Neuronal stem cell (in vitro differentiated cells): ENCODE results near the gene SEMG1.

Experiments used
- DNase-seq: peaks from one replicate; pipeline ENCODE4 v3.0.0-alpha.2; 2013; ENCODE audit warnings: low spot score
- H2AFZ ChIP-seq: one replicate; pipeline ENCODE4 v1.6.1; 2013; ENCODE audit warnings: mild to moderate bottlenecking, low read length, inconsistent platforms
- H2AK5ac ChIP-seq: 2 replicates; pipeline ENCODE4 v1.6.1; 2013; ENCODE audit warnings: low read depth, mild to moderate bottlenecking, inconsistent platforms, low read length, moderate library complexity, mixed read lengths
- H2BK120ac ChIP-seq: 2 replicates; pipeline ENCODE4 v1.6.1; 2013; ENCODE audit warnings: low read depth, mild to moderate bottlenecking, inconsistent platforms, low read length, moderate library complexity, mixed read lengths
- H2BK12ac ChIP-seq: one replicate; pipeline ENCODE4 v1.6.1; 2013; ENCODE audit warnings: low read length, inconsistent platforms
- H2BK15ac ChIP-seq: 2 replicates; pipeline ENCODE4 v1.6.1; 2013; ENCODE audit warnings: mild to moderate bottlenecking, low read length, inconsistent platforms, mixed read lengths
- H2BK5ac ChIP-seq: one replicate; pipeline ENCODE4 v1.6.1; 2013; ENCODE audit warnings: inconsistent platforms, mild to moderate bottlenecking, low read length, moderate library complexity
- H3K14ac ChIP-seq: one replicate; pipeline ENCODE4 v1.6.1; 2013; ENCODE audit warnings: low read length, inconsistent platforms
- H3K18ac ChIP-seq: 2 replicates; pipeline ENCODE4 v1.6.1; 2013; ENCODE audit warnings: low read length, inconsistent platforms
- H3K23ac ChIP-seq: 2 replicates; pipeline ENCODE4 v1.6.1; 2013; ENCODE audit warnings: low read depth, mild to moderate bottlenecking, mixed read lengths, low read length, inconsistent platforms; ENCODE audit not compliant: poor library complexity
- H3K27ac ChIP-seq: replicated peaks from 3 replicates; pipeline ENCODE4 v1.5.1; 2013; ENCODE audit warnings: low read length, inconsistent platforms
- H3K27me3 ChIP-seq, 3 experiments: 2 replicates each; pipeline ENCODE4 v1.6.1; 2013; ENCODE audit warnings: low read length in 3 of 3, mild to moderate bottlenecking in 2 of 3, inconsistent platforms in 1 of 3, low read depth in 1 of 3, mixed read lengths in 1 of 3, moderate library complexity in 1 of 3; ENCODE audit not compliant: control insufficient read depth in 3 of 3, insufficient read depth in 3 of 3
- H3K36me3 ChIP-seq, 2 donors: replicated peaks in 1 of 2; 2 replicates each; pipeline ENCODE4 v1.6.1; 2013; ENCODE audit warnings: low read length in 2 of 2; ENCODE audit not compliant: control insufficient read depth in 2 of 2, insufficient read depth in 2 of 2
- H3K4ac ChIP-seq: 2 replicates; pipeline ENCODE4 v1.6.1; 2013; ENCODE audit warnings: inconsistent platforms, mild to moderate bottlenecking, low read length, moderate library complexity
- H3K4me1 ChIP-seq, 2 donors: 1 replicate in 1 of 2; 2 replicates in 1 of 2; pipeline ENCODE4 v1.6.1; 2013; ENCODE audit warnings: low read length in 2 of 2, low read depth in 1 of 2; ENCODE audit not compliant: control insufficient read depth in 2 of 2, insufficient read depth in 1 of 2
- H3K4me2 ChIP-seq: one replicate; pipeline ENCODE4 v1.6.1; 2013; ENCODE audit warnings: mild to moderate bottlenecking, low read length, inconsistent platforms; ENCODE audit not compliant: insufficient read depth, poor library complexity, severe bottlenecking
- H3K4me3 ChIP-seq, 2 donors: 2 replicates each; pipeline ENCODE4 v1.5.1; 2013; ENCODE audit warnings: low read length in 2 of 2, mild to moderate bottlenecking in 2 of 2, inconsistent platforms in 1 of 2, moderate library complexity in 1 of 2
- H3K79me1 ChIP-seq: one replicate; pipeline ENCODE4 v1.6.1; 2013; ENCODE audit warnings: low read depth, mild to moderate bottlenecking, inconsistent platforms, low read length, moderate library complexity
- H3K9ac ChIP-seq: one replicate; pipeline ENCODE4 v1.6.1; 2013; ENCODE audit warnings: mild to moderate bottlenecking, low read depth, low read length, inconsistent platforms; ENCODE audit not compliant: poor library complexity
- H3K9me3 ChIP-seq, 2 donors: replicated peaks in 1 of 2; 2 replicates each; pipeline versions ENCODE3 to v1.6.1; 2013; ENCODE audit warnings: low read length in 2 of 2, mild to moderate bottlenecking in 2 of 2, inconsistent platforms in 1 of 2, low read depth in 1 of 2, mixed read lengths in 1 of 2, moderate library complexity in 1 of 2; ENCODE audit not compliant: control insufficient read depth in 2 of 2, insufficient read depth in 1 of 2
- H4K8ac ChIP-seq: one replicate; pipeline ENCODE4 v1.6.1; 2013; ENCODE audit warnings: low read depth, mild to moderate bottlenecking, inconsistent platforms, low read length, moderate library complexity
- H4K91ac ChIP-seq: one replicate; pipeline ENCODE4 v1.6.1; 2013; ENCODE audit warnings: low read length, low read depth, mild to moderate bottlenecking, inconsistent platforms; ENCODE audit not compliant: poor library complexity
- WGBS, 2 donors: extraction: QIAGEN DNeasy Blood & Tissue Kit; methylation state at CpG; one replicate each; pipeline ENCODE4 v1.1.7; 2013; ENCODE audit warnings: missing lambda C conversion rate in 2 of 2, mixed read lengths in 1 of 2; ENCODE audit not compliant: insufficient read length in 2 of 2, insufficient replicate concordance in 1 of 2; ENCODE audit errors: extremely low coverage in 2 of 2; 5-methylcytosine and 5-hydroxymethylcytosine counted together

SEMG1 gene

GRCh38 chr20:45221076-45221475, 14.2 kb downstream of the SEMG1 start, which contains the start of gene SEMG2:
TSS of gene SEMG2 (plus strand) at chr20:45221373. CDS start at chr20:45221390, 17 bp downstream.
- Histone ChIP-seq H2BK5ac (no peak within 1 kb of the TSS), H2BK15ac (no peak within 1 kb of the TSS), H3K27ac (no peak within 1 kb of the TSS), H2BK120ac (no peak within 1 kb of the TSS), H3K9me3 (no peaks in the 10 kb centered on the region), H4K91ac (no peak within 1 kb of the TSS), H3K9ac (no peak within 1 kb of the TSS), H3K23ac (no peak within 1 kb of the TSS), H2BK12ac (no peak within 1 kb of the TSS), H3K4ac (no peak within 1 kb of the TSS), H3K27me3 (no peaks in the 10 kb centered on the region), H4K8ac (no peak within 1 kb of the TSS), H2AFZ (no peak within 1 kb of the TSS), H3K4me1 (no peaks in the 10 kb centered on the region), H3K79me1 (no peaks in the 10 kb centered on the region), H3K36me3 (no peaks in the 10 kb centered on the region), H3K14ac (no peak within 1 kb of the TSS), H2AK5ac (no peak within 1 kb of the TSS), H3K18ac (no peak within 1 kb of the TSS), H3K4me3 (no peak within 1 kb of the TSS), H3K4me2 (no peak within 1 kb of the TSS)
- DNase-seq = no peak
- WGBS, 2 donors = no CpG with 5 or more reads among the region's 4 CpGs

- DNase-seq = no peak
- H3K14ac ChIP-seq = no peak overlapping the region
- H2BK15ac ChIP-seq = no peak overlapping the region
- no peak overlapping the region for H2BK12ac ChIP-seq
- H2BK120ac ChIP-seq = no peak overlapping the region
- H3K4ac ChIP-seq = no peak overlapping the region
- no peak overlapping the region for H3K4me3 ChIP-seq
- H3K23ac ChIP-seq = no peak overlapping the region
- no peaks in the 10 kb centered on the region for H3K36me3 ChIP-seq
- H3K27ac ChIP-seq = no peak overlapping the region
- H3K79me1 ChIP-seq = no peaks in the 10 kb centered on the region
- H3K27me3 ChIP-seq = no peaks in the 10 kb centered on the region
- no peak overlapping the region for H2AK5ac ChIP-seq
- no peak overlapping the region for H4K8ac ChIP-seq
- no peak overlapping the region for H2AFZ ChIP-seq
- no peak overlapping the region for H2BK5ac ChIP-seq
- no peak overlapping the region for H4K91ac ChIP-seq
- H3K4me2 ChIP-seq = no peak overlapping the region
- H3K4me1 ChIP-seq = no peaks in the 10 kb centered on the region
- H3K9ac ChIP-seq = no peak overlapping the region
- no peaks in the 10 kb centered on the region for H3K9me3 ChIP-seq
- no peak overlapping the region for H3K18ac ChIP-seq
Measured at GRCh38 chr20:45223136-45223535, 16.3 kb downstream of the SEMG1 start.

DNA sequence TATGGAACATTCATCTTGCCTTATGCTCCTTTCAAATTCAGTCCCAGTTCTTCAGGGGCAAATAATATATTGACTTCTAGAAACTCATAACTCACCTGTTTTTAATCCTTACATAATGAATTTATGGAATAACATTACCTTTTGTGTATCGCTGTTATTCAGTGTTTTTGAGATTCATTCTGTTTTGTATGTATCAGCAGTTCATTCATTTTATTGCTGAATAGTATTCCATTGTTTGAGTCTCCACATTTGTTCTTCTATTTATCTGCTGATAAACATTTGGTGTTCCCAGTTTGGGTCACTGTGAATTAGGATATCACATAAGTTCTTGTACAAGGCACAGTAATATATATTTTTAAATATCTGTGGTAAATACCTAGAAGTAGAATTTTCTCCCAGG, 19.5 kb downstream of the SEMG1 start:
- H3K36me3 ChIP-seq = no peaks in the 10 kb centered on the region

GRCh38 chr20:45229264-45230056, 22.6 kb downstream of the SEMG1 start:
- no peak overlapping the region for H2BK120ac ChIP-seq

More for the DNA sequence above, 19.5 kb downstream of the SEMG1 start:
- Histone ChIP-seq H3K14ac (no peak overlapping the region), H2BK12ac (no peak overlapping the region), H2BK15ac (no peak overlapping the region), H3K4me3 (no peak overlapping the region), H2BK120ac (no peak overlapping the region), H3K27ac (no peak overlapping the region), H3K23ac (no peak overlapping the region), H2BK5ac (no peak overlapping the region), H2AK5ac (no peak overlapping the region), H3K4ac (no peak overlapping the region), H3K4me2 (no peak overlapping the region), H3K9ac (no peak overlapping the region), H3K4me1 (no peaks in the 10 kb centered on the region), H3K27me3 (peaks cover 0 to 6% (median 0%) of the 10 kb centered on the region in 3 experiments), H3K9me3 (no peaks in the 10 kb centered on the region), H4K8ac (no peak overlapping the region), H3K18ac (no peak overlapping the region), H3K79me1 (no peaks in the 10 kb centered on the region), H4K91ac (no peak overlapping the region), H2AFZ (no peak overlapping the region)
- no CpG with 5 or more reads among the region's 1 CpG for WGBS, 2 donors
- no peak for DNase-seq

More at GRCh38 chr20:45229264-45230056, 22.6 kb downstream of the SEMG1 start:
- Histone ChIP-seq H3K4ac (no peak overlapping the region), H3K9me3 (no peaks in the 10 kb centered on the region), H3K4me3 (no peak overlapping the region), H2AFZ (no peak overlapping the region), H3K14ac (no peak overlapping the region), H2BK15ac (no peak overlapping the region), H3K27ac (no peak overlapping the region), H3K23ac (no peak overlapping the region), H2AK5ac (no peak overlapping the region), H4K8ac (no peak overlapping the region), H3K79me1 (no peaks in the 10 kb centered on the region), H3K9ac (peak overlapping the region; percentile 10), H4K91ac (no peak overlapping the region), H3K4me2 (no peak overlapping the region), H2BK12ac (no peak overlapping the region), H3K36me3 (no peaks in the 10 kb centered on the region), H3K4me1 (no peaks in the 10 kb centered on the region), H2BK5ac (no peak overlapping the region), H3K27me3 (peaks cover 0 to 11% (median 0%) of the 10 kb centered on the region in 3 experiments), H3K18ac (peak overlapping the region; percentile 59)
- no peak for DNase-seq
- WGBS, 2 donors = no CpG with 5 or more reads among the region's 18 CpGs
